Natural killer cell (primary cell): ENCODE results near the gene RYR3. TPM values are rescaled to one million over a fixed set of nuclear protein-coding genes. Genes with fewer than 3 reads are reported as not detected.

Experiments
- ATAC-seq, 3 donors: fragments of 150-1000 bp in 2 of 3; fragments of 200-7000 bp in 1 of 3; cut with Tn5 transposase; 1 replicate in 1 of 3; 2 replicates in 2 of 3; pipeline ENCODE4 v1.10.0; 2021; ENCODE audit warnings: mild to moderate bottlenecking in 2 of 3, moderate library complexity in 2 of 3
- DNase-seq, 2 donors: peaks; one replicate each; pipeline versions ENCODE4 v3.0.0 to v3.0.0-alpha.2; 2013 to 2021; ENCODE audit warnings: mixed read lengths in 1 of 2
- H3K27ac ChIP-seq: one replicate; pipeline ENCODE4 v1.5.1; 2013; ENCODE audit warnings: mild to moderate bottlenecking, low read length
- H3K27me3 ChIP-seq: one replicate; pipeline ENCODE4 v1.6.1; 2013; ENCODE audit warnings: low read length; ENCODE audit not compliant: control insufficient read depth, insufficient read depth
- H3K36me3 ChIP-seq: one replicate; pipeline ENCODE4 v1.6.1; 2013; ENCODE audit warnings: low read length; ENCODE audit not compliant: control insufficient read depth, insufficient read depth
- H3K4me1 ChIP-seq: one replicate; pipeline ENCODE4 v1.6.1; 2013; ENCODE audit warnings: low read length; ENCODE audit not compliant: control insufficient read depth, insufficient read depth
- H3K4me3 ChIP-seq: one replicate; pipeline ENCODE4 v1.5.1; 2013; ENCODE audit warnings: low read length
- H3K9me3 ChIP-seq: one replicate; pipeline ENCODE4 v1.6.1; 2013; ENCODE audit warnings: low read length; ENCODE audit not compliant: control insufficient read depth, insufficient read depth
- H3K27ac Mint-ChIP-seq, 2 donors: one replicate each; pipeline ENCODE4 v1.8.0; 2022; ENCODE audit warnings: mild to moderate bottlenecking in 2 of 2, mixed read lengths in 2 of 2, moderate library complexity in 1 of 2
- H3K27me3 Mint-ChIP-seq, 2 donors: one replicate each; pipeline ENCODE4 v1.8.0; 2022; ENCODE audit warnings: low read depth in 2 of 2, mixed read lengths in 2 of 2
- H3K36me3 Mint-ChIP-seq: one replicate; pipeline ENCODE4 v1.8.0; 2022; ENCODE audit warnings: mixed read lengths
- H3K4me1 Mint-ChIP-seq, 2 donors: one replicate each; pipeline ENCODE4 v1.8.0; 2022; ENCODE audit warnings: mixed read lengths in 2 of 2
- H3K4me3 Mint-ChIP-seq: one replicate; pipeline ENCODE4 v1.8.0; 2022; ENCODE audit warnings: mild to moderate bottlenecking, moderate library complexity, mixed read lengths
- H3K9me3 Mint-ChIP-seq, 2 donors: one replicate each; pipeline ENCODE4 v1.8.0; 2022; ENCODE audit warnings: mixed read lengths in 2 of 2
- CTCF ChIP-seq: fragments of 200-600 bp; IDR thresholded peaks from one replicate; pipeline ENCODE4 v1.8.0; 2022; ENCODE audit warnings: antibody characterized with exemption
- WGBS: methylation state at CpG from one replicate; pipeline ENCODE4 v1.1.7; 2013; ENCODE audit warnings: missing lambda C conversion rate; ENCODE audit not compliant: insufficient coverage; 5-methylcytosine and 5-hydroxymethylcytosine counted together
- intact Hi-C: fragments of 100-400 bp; cut with micrococcal nuclease; formaldehyde crosslinking; loops from one replicate; pipeline ENCODE4 v1.14.2; 2022
- total RNA-seq, 4 donors: library from RNA; stranded (reverse); fragments of 120-200 nt in 1 of 4; gene quantifications; one replicate each; pipeline versions ENCODE4 v1.2.3 to v1.2.4, GENCODE V29; 2013 to 2022

RYR3 gene
- total RNA-seq, 3 donors from 2014 or later (not counting 1 experiment from before 2014, with no cell fraction given) = 0.09 to 6.2 TPM; not detected in 1

GRCh38 chr15:33559207-33559890 lies 248.6 kb downstream of the RYR3 start:
- no peak for DNase-seq
- Mint-ChIP-seq H3K27me3 (no peaks in the 10 kb centered on the region), H3K4me1 (no peaks in the 10 kb centered on the region), H3K27ac (no peak overlapping the region), H3K4me3 (no peak overlapping the region), H3K9me3 (no peaks in the 10 kb centered on the region), H3K36me3 (no peaks in the 10 kb centered on the region)
- Histone ChIP-seq H3K4me1 (no peaks in the 10 kb centered on the region), H3K27me3 (no peaks in the 10 kb centered on the region), H3K4me3 (no peak overlapping the region), H3K9me3 (no peaks in the 10 kb centered on the region), H3K36me3 (no peaks in the 10 kb centered on the region), H3K27ac (no peak overlapping the region)
- TF ChIP-seq CTCF = no peak
- intact Hi-C loops = no loop called here
- 80% methylated on average over 3 of the region's 3 CpGs for WGBS
- no peak for ATAC-seq

GRCh38 chr15:33561407-33561806 lies 250.6 kb downstream of the RYR3 start:
- TF ChIP-seq CTCF = no peak
- no peak overlapping the region for H3K27ac ChIP-seq
- H3K4me1 ChIP-seq = no peaks in the 10 kb centered on the region
- no peak overlapping the region for H3K4me3 ChIP-seq
- no peaks in the 10 kb centered on the region for H3K36me3 Mint-ChIP-seq
- H3K9me3 Mint-ChIP-seq = no peaks in the 10 kb centered on the region
- H3K27me3 ChIP-seq = no peaks in the 10 kb centered on the region
- no peak overlapping the region for H3K27ac Mint-ChIP-seq
- no peaks in the 10 kb centered on the region for H3K4me1 Mint-ChIP-seq
- DNase-seq (no peak), ATAC-seq (no peak)
- intact Hi-C loops = no loop called here
- no peak overlapping the region for H3K4me3 Mint-ChIP-seq
- no peaks in the 10 kb centered on the region for H3K36me3 ChIP-seq
- H3K27me3 Mint-ChIP-seq = no peaks in the 10 kb centered on the region
- 86% methylated on average over 2 of the region's 3 CpGs for WGBS
- no peaks in the 10 kb centered on the region for H3K9me3 ChIP-seq

GRCh38 chr15:33561967-33562366 lies 251.2 kb downstream of the RYR3 start:
- ATAC-seq = no peak
- H3K27ac Mint-ChIP-seq = no peak overlapping the region
- DNase-seq = no peak
- H3K4me1 ChIP-seq = no peaks in the 10 kb centered on the region
- H3K27ac ChIP-seq = no peak overlapping the region
- no peaks in the 10 kb centered on the region for H3K36me3 ChIP-seq
- no peak overlapping the region for H3K4me3 Mint-ChIP-seq
- TF ChIP-seq CTCF = no peak
- no peaks in the 10 kb centered on the region for H3K27me3 ChIP-seq
- H3K9me3 Mint-ChIP-seq = peaks cover 0 to 2% of the 10 kb centered on the region in 2 donors
- no peak overlapping the region for H3K4me3 ChIP-seq
- H3K27me3 Mint-ChIP-seq = no peaks in the 10 kb centered on the region
- H3K4me1 Mint-ChIP-seq = no peaks in the 10 kb centered on the region
- 88% methylated on average over 5 of the region's 5 CpGs for WGBS
- H3K9me3 ChIP-seq = no peaks in the 10 kb centered on the region
- H3K36me3 Mint-ChIP-seq = no peaks in the 10 kb centered on the region
- intact Hi-C loops = no loop called here

- Histone ChIP-seq H3K36me3 (no peaks in the 10 kb centered on the region), H3K9me3 (no peaks in the 10 kb centered on the region), H3K4me1 (no peaks in the 10 kb centered on the region), H3K27ac (no peak overlapping the region), H3K4me3 (no peak overlapping the region), H3K27me3 (no peaks in the 10 kb centered on the region)
- H3K27me3 Mint-ChIP-seq = peaks cover 0 to 14% of the 10 kb centered on the region in 2 donors
- H3K27ac Mint-ChIP-seq = no peak overlapping the region
- H3K4me1 Mint-ChIP-seq = no peaks in the 10 kb centered on the region
- no peak for TF ChIP-seq CTCF
- no peaks in the 10 kb centered on the region for H3K36me3 Mint-ChIP-seq
- ATAC-seq (no peak), DNase-seq (no peak)
- peaks cover 0 to 2% of the 10 kb centered on the region in 2 donors for H3K9me3 Mint-ChIP-seq
- intact Hi-C loops = no loop called here
- 16% methylated on average over 1 of the region's 3 CpGs for WGBS
- no peak overlapping the region for H3K4me3 Mint-ChIP-seq
Observed at GRCh38 chr15:33565094-33565493, 254.3 kb downstream of the RYR3 start.
